DMS53 (cell line): ENCODE results near the gene GNB1L.
"Not testable (repeated sequence)": the region's sequence is repeated elsewhere in the genome, so short reads cannot be mapped to it uniquely, and the experiment has no call there.

ENCODE experiments used
- DNase-seq: peaks from one replicate; lab custom pipeline; 2025; lab: John Stamatoyannopoulos, UW

The GNB1L gene

DNA sequence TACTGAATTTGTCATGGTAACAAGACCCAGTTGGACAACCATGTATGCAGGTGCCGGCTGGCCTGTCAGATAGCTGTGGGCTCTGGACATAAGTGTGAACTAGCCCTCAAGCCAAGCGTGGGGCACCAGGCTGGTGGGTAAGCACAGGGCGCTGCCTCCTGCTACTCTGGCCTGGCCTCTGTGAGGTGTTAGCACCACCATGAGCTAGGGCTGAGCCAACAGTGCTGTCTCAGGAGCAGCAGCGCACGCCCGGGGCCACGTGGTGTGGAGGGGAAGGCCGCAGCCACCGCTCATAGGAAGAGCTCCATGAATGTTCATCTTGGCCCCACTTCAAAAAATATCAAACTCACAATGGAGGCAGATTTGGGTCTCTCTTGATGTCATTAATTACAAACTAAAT lies 35.3 kb upstream of the GNB1L start:
- DNase-seq = no peak

GRCh38 chr22:19888131-19888746 lies 33.6 kb upstream of the GNB1L start:
- no peak for DNase-seq

GRCh38 chr22:19887256-19887985 lies 32.7 kb upstream of the GNB1L start:
- DNase-seq = no peak

- no peak for DNase-seq
Observed at GRCh38 chr22:19886605-19887255, 32.1 kb upstream of the GNB1L start.

DNA sequence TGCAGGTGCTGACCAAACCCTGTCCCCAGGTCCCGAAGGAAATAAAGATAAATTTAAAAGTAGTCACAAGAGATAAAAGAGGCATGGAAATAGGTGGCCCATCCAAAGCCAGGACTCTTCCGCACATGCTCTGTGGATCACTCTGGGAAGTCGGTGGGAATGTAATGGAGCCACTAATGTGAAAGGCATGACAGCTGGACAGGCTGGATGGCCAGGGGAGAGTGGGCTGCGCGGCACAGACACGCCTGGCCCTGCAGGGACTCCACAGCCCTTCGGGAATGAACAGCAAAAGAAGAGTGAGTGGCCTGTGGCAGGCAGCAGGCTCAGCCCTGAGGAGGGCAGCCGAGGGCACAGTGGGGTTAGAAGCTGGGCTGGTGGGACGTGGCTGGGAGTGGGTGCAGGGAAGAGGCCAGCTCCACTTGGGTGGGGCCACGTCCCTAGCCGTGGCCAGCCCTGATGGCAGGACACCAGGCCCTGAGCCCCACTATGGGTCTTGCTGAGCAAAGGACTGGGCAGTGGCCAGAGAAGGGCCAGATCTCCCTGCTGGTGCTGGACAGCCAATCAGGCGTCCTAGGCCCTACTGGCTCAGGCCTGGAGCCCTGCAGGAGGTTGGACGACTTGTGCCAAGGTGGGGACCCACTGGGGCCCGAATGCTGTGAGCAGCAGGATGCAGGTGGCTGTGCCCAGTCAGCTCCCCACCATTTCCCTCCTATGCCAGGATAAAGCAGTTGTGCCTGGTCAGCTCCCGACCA lies 31.3 kb upstream of the GNB1L start:
- no peak for DNase-seq

DNA sequence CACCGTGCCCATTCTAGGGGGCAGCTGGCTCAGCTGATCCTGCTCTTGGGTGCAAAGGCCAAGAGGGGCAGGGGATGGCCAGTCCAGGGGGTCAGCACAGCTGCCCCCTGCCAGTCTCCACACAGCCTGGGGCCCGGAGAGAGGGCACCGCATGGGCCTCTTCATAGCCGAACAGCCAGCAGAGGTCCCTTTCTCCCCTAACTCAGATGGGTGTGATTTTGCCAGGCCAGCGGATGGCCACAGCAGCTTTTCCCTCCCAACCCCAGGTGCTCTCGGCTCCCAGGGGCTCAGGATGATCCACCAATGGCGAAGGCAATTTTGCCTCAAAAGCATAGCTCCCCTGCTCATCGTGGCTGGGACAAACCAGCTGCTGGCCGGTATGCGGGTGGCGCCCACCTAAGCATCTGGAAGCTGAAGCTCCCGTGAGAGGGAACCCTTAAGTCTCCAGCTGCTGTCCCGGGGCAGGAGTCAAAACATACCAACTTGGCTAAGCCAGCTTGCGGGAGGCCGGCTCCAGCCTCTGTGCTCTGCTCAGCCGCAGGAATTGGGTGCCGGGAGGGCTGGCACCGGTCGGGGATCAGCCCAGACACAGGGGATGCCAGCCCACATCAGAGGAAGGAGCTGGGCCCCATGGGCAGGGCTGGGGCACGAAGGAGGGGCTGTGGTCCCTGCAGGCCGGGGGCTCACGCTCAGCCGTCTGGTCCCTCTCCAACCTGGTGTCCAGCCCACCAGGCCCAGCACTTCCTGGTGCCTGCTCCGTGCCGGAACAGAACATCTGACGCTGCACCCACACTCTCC lies 30.5 kb upstream of the GNB1L start:
- DNase-seq = no peak

DNA sequence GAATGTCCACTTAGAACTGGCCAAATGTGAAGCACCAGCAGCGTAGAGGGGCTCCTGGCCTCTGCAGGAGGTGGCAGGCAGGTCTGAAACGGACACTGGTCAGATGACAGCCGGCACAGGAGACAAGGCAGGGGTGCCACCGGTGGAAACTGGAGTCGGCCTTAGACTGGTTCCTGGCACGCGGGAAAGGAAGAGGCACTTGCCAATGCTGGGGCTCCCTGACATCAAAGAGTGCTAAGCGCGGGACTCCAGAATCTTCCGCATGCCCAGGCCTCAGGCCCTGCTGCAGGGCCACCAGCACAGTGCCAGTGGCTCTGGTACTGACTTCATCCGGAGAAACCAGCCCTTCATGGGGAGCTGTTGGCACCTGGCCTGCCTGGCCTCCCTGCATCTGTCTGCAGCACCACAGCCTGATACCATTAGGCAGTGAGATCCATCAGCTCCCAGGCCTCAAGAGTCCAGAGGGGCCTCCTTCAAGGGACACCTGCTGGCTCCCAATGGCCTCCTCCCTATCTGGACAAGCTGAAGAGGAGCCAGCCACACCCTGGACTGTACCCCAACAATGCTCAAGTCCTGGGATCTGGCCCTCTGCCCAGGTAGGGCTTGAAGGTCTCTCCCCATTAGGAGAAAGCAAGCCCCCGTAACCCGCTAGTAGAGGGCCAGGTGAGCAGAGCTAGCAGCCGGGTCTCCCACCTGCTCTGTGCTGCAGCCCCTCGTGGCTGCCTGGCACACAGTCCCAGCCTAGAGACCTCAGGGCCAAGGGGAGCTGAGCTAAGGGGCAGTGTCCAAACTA lies 29.7 kb upstream of the GNB1L start:
- DNase-seq = no peak

DNA sequence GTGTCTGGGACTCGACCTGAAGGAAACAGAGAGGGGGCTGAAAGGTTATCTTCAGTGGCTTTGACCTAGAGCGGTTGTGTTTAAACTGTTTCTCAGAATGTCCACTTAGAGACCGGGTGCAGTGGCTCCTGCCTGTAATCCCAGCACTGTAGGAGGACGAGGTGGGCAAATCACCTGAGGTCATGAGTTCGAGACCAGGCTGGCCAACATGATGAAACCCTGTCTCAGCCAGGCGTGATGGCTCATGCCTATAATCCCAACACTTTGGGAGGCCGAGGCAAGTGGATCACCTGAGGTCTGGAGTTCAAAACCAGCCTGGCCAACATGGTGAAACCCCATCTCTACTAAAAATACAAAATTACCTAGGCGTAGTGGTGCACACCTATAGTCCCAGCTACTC lies 28.8 kb upstream of the GNB1L start:
- not testable (repeated sequence) for DNase-seq

DNA sequence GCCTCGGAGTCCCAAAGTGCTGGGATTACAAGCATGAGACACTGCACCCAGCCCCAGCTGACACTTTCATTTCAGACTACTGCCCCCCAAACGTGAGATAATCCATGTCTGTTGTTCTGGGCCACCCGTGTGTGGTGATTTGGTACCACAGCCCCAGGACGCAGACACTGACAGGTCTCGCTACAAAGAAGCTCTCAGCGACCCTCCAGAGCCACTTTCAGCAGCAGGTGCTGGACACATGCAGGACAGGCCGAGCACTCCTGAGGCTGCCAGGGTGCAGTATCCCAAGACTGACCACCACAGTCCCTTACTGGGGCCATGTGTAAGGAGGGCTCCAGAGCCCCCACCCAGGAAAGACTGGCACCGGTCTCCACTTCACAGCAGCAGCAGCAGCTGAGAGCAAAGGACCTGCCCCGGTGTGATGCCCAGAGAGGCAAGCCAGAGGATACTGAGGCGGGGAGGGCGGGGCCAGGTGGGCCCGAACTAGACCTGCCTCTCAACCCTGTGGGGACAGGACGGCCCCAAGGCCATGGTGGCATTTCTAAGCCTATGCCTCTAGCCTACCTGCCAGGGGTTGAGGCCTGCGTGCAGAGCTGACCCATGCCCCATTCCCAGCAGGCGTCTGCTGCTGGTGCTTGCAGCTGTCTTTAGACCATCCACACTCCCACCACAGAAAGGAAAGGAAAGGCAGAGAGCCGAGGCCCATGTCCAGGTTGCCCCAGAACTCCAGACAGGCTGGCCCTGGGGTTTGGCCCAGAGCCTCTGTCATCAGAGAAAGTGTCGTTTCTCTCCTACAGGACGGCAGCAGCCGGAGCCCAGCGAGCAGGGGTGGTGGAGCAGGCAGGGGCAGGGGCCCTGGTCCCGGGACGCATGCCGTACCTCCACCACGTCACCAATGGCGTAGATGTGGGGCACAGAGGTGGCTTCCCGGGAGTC lies 28.0 kb upstream of the GNB1L start:
- DNase-seq = no peak

- no peak for DNase-seq
Observed at GRCh38 chr22:19880786-19881569, 26.3 kb upstream of the GNB1L start.

DNA sequence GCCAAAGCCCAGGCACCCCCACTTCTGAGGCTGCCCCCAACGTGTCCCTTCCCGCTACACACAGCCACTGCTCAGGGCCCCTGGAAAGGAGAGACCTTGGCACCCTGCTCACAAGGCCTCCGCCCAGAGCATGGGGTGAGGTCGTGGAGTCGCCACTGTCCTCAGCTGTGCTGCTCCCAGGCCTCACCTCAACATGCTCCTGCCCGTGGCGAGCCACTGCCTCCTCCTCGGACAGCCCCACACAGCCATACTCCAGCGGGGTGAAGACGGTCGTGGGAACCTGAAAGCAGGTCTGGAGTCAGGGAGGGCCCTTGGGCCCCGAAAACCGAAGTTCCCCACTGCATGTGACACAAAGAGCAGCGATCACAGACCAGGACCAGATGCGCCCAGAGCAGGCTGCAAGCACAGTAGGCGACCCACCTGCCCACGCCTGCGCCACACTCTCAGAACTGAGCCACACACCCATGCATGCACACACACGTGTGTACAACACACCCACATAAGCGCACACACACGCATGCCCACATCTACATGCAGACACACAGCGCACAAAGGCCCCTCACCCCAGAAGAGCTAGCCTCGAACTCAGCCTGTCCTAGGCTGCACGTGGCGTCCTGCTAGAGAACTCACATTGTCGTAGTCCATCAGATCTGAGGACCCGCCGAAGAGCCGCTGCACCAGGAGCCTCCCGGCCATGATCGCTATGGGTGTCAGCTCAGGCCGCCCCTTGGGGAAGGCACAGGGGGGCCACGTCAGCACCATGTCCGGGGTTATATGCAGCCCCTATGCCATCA lies 25.5 kb upstream of the GNB1L start:
- no peak for DNase-seq

- no peak for DNase-seq
Observed at GRCh38 chr22:19879643-19879991, 24.9 kb upstream of the GNB1L start.

GRCh38 chr22:19879246-19879570 lies 24.5 kb upstream of the GNB1L start:
- no peak for DNase-seq

DNA sequence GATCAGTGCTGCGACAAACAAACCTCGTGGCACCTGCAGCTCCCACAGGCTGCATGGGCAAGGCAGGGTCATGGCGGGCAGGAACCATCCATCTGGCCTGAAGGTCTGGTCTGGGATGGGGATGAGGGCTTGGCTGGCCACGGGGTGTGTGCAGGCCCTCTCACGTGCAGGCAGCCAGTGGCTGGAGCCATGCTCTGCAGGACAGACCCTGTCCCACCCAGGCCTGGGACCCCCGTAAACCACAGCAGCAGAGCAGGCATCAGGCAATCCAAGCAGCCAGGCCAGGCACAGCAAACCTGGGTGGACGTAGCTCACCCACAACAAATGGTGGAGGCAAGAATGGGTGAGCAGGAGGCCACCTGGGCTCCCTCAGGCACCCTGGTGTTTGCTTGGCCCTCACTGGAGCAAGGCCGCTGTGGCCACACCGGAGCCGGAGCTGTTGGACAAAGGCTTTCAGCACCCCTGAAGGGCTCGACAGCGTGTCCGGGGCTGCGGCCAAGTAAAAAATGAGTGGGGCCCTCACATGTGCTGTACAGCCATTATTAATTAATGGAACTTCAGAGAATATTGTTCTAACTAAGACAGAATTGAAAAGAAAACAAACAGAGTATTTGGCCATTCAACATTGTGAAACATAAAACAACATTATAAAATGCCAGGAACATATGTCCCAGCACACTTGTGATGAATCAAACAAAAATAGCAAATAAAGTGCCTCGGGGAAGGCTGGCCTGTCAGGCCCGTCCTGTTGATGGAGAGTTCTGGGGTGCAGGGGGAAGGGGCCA lies 24.0 kb upstream of the GNB1L start:
- no peak for DNase-seq

DNA sequence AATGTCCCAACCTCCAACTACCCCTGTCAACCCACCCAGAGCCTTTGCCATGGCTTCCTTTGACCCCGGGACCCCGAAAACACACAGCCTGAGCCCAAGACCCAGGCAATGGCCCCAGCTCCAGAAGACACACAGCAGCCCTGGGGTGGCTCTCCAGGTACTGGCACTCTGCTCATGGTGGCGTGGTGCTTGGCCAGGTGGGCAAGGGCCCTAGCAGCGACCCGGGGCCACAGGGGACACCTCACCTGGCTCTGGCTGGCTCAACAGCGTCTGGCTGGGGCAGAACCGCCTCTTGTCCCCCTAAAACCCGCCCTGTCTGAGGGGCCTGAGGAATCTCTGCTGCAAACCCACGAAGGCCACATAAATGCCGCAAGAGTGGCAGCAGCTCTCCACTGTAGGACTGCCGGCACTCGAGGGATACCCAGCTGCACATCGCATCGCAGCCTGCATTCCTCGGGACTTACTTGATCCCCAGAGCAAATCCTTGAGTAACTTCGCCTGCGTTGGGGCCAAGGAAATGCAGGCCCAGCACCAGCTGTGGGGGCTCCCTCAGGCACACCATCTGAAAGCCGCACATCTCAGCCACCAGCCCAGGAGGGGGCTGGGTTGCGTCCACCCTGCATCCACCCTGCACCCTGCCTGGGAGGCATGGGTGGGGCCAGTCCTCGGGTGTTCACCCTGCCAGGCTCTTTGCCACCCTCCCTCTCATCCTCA lies 23.1 kb upstream of the GNB1L start:
- DNase-seq = no peak

DNA sequence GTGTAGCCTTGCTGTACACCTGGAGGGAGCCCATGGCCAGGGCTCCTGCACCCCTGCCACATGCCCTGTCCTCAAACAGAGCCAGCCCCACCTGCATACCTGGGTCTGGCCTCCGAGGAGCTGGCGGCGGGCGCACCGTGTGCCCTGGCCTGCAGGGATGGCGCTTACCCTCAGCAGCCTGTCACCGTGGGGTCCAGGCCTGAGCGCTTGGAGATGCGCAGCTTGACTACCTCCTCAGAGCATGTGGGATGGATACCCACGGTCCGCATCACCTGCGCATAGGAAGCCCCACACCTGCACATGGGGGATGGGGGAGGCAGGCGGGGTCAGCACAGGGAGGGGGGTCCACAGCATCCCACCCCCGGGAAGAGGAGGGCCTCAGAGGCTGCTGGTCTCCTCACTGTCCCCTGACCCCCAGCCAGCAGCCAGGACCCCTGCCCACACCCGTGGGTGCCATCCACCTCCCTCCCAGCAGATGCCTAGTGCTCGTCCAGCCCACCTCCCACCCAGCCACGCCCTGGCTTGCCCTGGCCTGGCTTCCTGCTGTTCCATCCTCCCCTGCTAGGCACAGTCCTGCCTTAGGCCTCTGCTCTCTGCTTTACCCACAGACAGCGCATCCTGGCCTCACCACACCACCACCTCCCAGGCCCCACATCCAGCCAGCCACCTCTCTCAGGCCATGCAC lies 22.4 kb upstream of the GNB1L start:
- no peak for DNase-seq
